Hepatocyte (in vitro differentiated cells): Measurements from ENCODE around the gene RGMB.

ENCODE experiments used
- CTCF ChIP-seq: fragments of 200-600 bp; sonication (generic); IDR thresholded peaks from 2 replicates; pipeline ENCODE4 v1.5.1; 2016; ENCODE audit warnings: antibody characterized with exemption, mild to moderate bottlenecking; ENCODE audit not compliant: poor library complexity
- EZH2 ChIP-seq: fragments of 200-600 bp; sonication (generic); IDR thresholded peaks from 2 replicates; pipeline ENCODE4 v1.6.1; 2016; ENCODE audit warnings: antibody characterized with exemption, mild to moderate bottlenecking, borderline replicate concordance

- no peak for TF ChIP-seq CTCF
- no peak for TF ChIP-seq EZH2
These were observed 17.6 kb downstream of the RGMB start for GRCh38 chr5:98791001-98791519.
